Vagina (tissue), 2 donors: ENCODE results near the gene GRM4.

ENCODE experiments used
- POLR2A ChIP-seq, 2 donors: fragments of 450-650 bp; IDR thresholded peaks; one replicate each; pipeline ENCODE4 v1.6.1; 2017; ENCODE audit warnings: antibody characterized with exemption in 2 of 2, mild to moderate bottlenecking in 2 of 2, moderate library complexity in 2 of 2
- POLR2AphosphoS5 ChIP-seq, 2 donors: sonication (generic); formaldehyde crosslinking; IDR thresholded peaks; one replicate each; pipeline ENCODE4 v1.9.0; 2017; ENCODE audit warnings: antibody characterized with exemption in 2 of 2, mild to moderate bottlenecking in 2 of 2, low read depth in 1 of 2; ENCODE audit not compliant: insufficient read depth in 1 of 2
- TF ChIP-seq, protein P1 (sequence below), 3 experiments: fragments of 450-650 bp in 2 of 3; fragments of 200-600 bp in 1 of 3; sonication (generic) in 1 of 3; IDR thresholded peaks; one replicate each; pipeline ENCODE4 v1.5.1; 2017 to 2019; ENCODE audit warnings: antibody characterized with exemption in 3 of 3, mild to moderate bottlenecking in 2 of 3, moderate library complexity in 2 of 3

DNA sequence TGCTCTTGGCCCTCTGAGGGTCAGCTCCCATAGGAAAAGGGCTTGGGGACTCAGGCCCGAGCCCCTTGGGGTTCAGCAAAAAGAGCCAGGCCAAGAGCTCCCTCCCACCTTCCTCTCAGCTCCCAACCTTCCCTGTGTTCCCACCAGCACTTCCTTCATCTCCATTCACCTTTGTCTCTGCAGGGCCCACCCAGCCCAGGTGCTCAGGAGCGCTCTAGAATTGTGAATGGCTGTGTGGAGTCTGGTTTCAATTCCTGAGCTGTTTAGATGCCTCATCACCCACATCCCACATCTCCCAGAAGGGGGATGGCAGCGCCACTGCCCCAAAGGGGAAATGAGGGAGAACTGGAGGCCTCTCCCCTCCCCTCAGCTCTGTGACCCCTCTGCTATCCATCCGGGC lies 7.7 kb downstream of the GRM4 start:
- TF ChIP-seq, protein P1, sequence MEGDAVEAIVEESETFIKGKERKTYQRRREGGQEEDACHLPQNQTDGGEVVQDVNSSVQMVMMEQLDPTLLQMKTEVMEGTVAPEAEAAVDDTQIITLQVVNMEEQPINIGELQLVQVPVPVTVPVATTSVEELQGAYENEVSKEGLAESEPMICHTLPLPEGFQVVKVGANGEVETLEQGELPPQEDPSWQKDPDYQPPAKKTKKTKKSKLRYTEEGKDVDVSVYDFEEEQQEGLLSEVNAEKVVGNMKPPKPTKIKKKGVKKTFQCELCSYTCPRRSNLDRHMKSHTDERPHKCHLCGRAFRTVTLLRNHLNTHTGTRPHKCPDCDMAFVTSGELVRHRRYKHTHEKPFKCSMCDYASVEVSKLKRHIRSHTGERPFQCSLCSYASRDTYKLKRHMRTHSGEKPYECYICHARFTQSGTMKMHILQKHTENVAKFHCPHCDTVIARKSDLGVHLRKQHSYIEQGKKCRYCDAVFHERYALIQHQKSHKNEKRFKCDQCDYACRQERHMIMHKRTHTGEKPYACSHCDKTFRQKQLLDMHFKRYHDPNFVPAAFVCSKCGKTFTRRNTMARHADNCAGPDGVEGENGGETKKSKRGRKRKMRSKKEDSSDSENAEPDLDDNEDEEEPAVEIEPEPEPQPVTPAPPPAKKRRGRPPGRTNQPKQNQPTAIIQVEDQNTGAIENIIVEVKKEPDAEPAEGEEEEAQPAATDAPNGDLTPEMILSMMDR (IDR thresholded peaks at IDR 0.05), result no peak
- TF ChIP-seq POLR2AphosphoS5 (IDR thresholded peaks at IDR 0.05; ENCODE audit: insufficient read depth in 1 of 2, low read depth in 1 of 2) (no peak), POLR2A (IDR thresholded peaks at IDR 0.05) (no peak)
